ENCODE data around the gene OCA2.
"Not testable (repeated sequence)": the region's sequence is repeated elsewhere in the genome, so short reads cannot be mapped to it uniquely, and the experiment has no call there.

The OCA2 gene

DNA sequence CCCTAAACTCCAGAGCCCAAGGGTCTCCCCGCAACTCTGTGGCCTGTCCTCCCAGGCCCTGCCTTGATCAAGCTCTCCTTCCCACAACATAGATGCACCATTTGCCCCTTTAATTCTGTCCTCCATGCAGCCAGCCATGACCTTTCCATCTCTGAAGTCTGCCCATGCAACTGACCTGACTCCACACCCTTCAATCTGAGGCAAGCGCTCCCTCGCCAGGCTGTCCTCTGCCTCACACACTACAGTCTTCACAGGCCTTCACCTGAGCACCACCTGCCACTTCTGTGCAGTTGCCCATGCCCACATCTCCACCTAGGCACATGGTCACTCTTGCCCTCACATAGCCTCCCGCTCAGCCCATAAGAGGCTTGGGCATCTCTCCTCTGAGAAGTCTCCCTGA is 244.0 kb downstream of the OCA2 start:
- H3K4me3 ChIP-seq (ENCODE audit: low read depth, low read length): no peak overlapping the region
- no peak for DNase-seq (ENCODE audit: low read depth, low spot score)
- in situ Hi-C loops (cut with HindIII; ENCODE audit: low sequenced_read_pairs): no loop called here
- TF ChIP-seq, protein P1, sequence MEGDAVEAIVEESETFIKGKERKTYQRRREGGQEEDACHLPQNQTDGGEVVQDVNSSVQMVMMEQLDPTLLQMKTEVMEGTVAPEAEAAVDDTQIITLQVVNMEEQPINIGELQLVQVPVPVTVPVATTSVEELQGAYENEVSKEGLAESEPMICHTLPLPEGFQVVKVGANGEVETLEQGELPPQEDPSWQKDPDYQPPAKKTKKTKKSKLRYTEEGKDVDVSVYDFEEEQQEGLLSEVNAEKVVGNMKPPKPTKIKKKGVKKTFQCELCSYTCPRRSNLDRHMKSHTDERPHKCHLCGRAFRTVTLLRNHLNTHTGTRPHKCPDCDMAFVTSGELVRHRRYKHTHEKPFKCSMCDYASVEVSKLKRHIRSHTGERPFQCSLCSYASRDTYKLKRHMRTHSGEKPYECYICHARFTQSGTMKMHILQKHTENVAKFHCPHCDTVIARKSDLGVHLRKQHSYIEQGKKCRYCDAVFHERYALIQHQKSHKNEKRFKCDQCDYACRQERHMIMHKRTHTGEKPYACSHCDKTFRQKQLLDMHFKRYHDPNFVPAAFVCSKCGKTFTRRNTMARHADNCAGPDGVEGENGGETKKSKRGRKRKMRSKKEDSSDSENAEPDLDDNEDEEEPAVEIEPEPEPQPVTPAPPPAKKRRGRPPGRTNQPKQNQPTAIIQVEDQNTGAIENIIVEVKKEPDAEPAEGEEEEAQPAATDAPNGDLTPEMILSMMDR (IDR thresholded peaks at IDR 0.05; ENCODE audit: low read depth, low read length): no peak

DNA sequence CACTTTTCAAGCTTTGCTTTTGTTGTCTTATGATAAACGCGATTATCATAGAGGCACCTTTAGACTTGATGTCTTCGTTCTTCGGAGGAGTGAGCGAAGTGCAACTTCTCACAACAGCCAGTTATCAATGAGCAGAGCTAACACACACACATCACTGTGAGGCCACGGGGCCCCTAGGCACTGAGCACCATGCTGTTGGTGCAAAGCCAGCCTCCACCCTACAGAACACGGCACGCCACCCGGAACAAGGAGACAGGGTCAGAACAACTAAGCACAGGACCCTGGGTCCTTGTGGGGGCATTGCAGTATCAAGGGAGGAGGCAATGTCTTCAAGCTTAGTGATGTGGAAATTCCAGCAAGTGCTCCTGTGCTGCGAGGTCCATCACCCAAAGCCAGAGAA is 244.5 kb downstream of the OCA2 start:
- no peak for DNase-seq (ENCODE audit: low read depth, low spot score)
- in situ Hi-C loops (cut with HindIII; ENCODE audit: low sequenced_read_pairs): no loop called here
- TF ChIP-seq, protein P1 (IDR thresholded peaks at IDR 0.05; ENCODE audit: low read depth, low read length): no peak
- no peak overlapping the region for H3K4me3 ChIP-seq (ENCODE audit: low read depth, low read length)

DNA sequence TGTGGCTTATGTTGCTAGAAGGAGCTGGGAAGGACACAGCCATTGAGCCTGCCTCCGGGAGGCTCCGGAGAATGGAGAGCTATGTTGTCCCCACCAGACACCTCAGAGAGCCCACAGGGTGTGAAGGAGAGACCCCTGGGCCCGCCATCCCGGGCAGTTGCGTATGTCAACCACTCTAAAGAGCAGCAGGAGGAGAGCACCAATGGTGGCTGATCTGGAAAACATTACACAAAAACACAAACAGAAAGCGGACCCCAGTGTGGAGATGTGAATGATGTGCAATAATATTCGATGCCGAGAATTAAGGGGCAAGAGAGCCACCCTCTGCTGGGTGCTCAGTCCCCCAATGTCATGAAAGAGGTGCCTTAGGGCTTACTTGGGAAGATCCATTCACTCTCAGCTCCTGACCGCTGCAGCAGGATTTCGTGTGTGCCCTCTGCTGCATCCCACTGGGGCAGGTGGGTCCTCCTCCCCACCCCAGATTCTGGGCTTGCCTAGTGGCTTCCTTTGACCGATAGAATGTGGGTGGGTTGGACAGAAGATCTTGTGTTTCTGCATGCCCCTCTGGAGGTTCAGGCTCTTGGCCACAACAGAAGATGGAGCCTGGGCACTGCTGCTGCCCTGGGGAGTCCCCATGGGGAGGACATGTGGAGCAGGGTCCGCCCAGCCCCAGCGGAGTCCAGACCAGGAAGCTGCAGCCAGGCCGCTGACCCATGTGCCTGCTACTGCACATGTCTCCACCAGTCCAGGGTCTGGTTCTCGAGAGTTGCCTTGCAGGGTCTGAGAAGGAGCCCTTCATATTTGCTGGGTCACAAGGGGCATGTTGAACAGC is 245.3 kb downstream of the OCA2 start:
- TF ChIP-seq, protein P1 (IDR thresholded peaks at IDR 0.05; ENCODE audit: low read depth, low read length): no peak
- H3K4me3 ChIP-seq (ENCODE audit: low read depth, low read length): no peak overlapping the region
- in situ Hi-C loops (cut with HindIII; ENCODE audit: low sequenced_read_pairs): no loop called here
- no peak for DNase-seq (ENCODE audit: low read depth, low spot score)

DNA sequence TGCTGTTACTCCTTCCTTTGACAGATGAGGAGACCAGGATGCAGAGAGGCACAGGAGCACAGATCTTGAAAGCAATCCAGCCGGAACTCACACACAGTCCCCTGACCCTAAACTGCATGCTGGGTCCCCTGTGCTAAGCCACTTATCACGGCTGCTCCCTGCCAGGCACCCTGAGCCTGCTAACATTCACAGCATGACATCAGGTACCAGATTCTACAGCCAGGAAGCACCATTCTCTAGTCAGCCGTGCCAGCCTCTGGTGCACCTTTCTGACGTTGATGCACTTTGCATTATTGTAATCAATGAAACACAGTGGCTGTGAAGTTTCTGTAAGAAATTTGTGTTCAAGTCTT is 247.3 kb downstream of the OCA2 start:
- no peak for DNase-seq (ENCODE audit: low read depth, low spot score)
- TF ChIP-seq, protein P1 (IDR thresholded peaks at IDR 0.05; ENCODE audit: low read depth, low read length): no peak
- no peak overlapping the region for H3K4me3 ChIP-seq (ENCODE audit: low read depth, low read length)
- in situ Hi-C loops (cut with HindIII; ENCODE audit: low sequenced_read_pairs): no loop called here

DNA sequence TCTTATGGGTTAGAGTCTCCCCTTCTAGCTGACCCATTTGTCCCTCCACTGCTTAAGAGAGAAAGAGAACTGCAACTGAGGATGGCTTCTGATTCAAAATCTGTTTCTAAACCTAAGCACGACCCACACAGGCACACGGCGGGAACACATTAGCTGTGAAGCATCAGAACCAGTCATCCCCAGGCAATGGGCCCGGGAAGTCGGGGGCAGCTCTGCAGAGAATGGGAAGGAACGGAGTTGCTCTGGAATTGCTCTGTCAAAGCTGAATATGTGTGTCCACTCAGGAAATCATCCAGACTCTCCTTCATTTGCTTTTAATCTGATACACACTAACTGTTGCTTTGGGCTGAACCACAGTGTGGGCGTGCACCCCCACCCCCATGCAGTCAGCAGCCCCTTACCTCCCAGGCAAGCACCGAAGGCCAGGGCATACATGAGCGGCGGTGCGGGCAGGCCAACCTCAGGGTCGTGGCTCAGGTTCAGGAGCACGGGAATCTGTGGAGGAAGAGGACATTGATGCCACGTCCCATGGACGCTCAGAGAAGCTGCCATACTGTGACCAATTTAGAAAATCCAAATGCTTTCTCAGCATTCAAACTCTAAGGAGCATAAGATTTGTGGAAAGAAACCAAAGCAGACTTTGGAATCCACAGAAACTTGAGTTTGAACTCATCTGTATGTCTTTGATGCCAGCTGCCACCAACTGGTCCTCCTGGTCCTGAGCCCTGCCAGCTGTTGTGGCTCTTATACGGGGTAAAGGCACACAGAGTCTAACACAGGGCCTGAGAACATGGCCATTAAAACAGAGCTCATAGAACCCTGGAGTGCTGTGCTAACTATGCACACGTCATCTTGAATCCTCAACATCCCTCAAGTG is 247.9 kb downstream of the OCA2 start:
- TF ChIP-seq, protein P1 (IDR thresholded peaks at IDR 0.05; ENCODE audit: low read depth, low read length): no peak
- in situ Hi-C loops (cut with HindIII; ENCODE audit: low sequenced_read_pairs): no loop called here
- no peak for DNase-seq (ENCODE audit: low read depth, low spot score)
- H3K4me3 ChIP-seq (ENCODE audit: low read depth, low read length): no peak overlapping the region

DNA sequence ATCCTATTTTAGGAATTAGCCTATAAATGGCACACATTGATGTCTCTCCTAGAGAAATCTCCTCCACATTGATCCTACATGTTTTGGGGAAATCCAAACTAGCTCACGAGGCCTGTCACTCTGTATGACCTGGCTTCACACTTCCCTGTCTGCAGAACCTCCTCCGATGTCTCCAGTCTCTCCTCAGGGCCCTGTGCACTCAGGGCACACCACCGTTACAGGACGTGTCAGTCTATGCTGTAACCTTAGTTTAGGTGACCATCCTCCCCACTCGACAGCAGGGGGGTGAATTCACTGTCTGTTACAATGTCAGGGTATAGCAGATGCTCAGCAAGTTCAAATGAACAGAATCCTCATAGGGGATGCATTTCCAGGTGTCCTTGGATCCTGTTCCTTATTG is 249.1 kb downstream of the OCA2 start:
- no peak for DNase-seq (ENCODE audit: low read depth, low spot score)
- no peak overlapping the region for H3K4me3 ChIP-seq (ENCODE audit: low read depth, low read length)
- TF ChIP-seq, protein P1 (IDR thresholded peaks at IDR 0.05; ENCODE audit: low read depth, low read length): no peak
- in situ Hi-C loops (cut with HindIII; ENCODE audit: low sequenced_read_pairs): no loop called here

DNA sequence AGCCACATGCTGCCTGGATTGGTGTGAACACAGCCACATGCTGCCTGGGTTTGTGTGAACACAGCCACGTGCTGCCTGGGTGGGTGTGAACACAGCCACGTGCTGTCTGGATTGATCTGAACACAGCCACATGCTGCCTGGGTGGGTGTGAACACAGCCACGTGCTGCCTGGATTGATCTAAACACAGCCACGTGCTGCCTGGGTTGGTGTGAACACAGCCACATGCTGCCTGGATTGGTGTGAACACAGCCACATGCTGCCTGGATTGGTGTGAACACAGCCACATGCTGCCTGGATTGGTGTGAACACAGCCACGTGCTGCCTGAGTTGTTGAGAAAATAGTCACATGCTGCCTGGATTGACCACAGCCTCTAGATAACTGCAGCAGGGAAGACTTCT is 250.2 kb downstream of the OCA2 start:
- in situ Hi-C loops (cut with HindIII; ENCODE audit: low sequenced_read_pairs); DNase-seq (ENCODE audit: low read depth, low spot score); H3K4me3 ChIP-seq (ENCODE audit: low read depth, low read length): not testable (repeated sequence)
